H7 (cell line): ENCODE data around the gene GPR4. TPM values are rescaled to one million over a fixed set of nuclear protein-coding genes. Genes with fewer than 3 reads are reported as not detected.

Experiments used
- DNase-seq: peaks from one replicate; pipeline ENCODE4 v3.0.0; 2012
- H3K27me3 ChIP-seq: 2 replicates; pipeline ENCODE4 v1.6.0; 2011; ENCODE audit warnings: mild to moderate bottlenecking, low read length; ENCODE audit not compliant: control insufficient read depth, insufficient read depth
- H3K36me3 ChIP-seq: replicated peaks from 2 replicates; pipeline ENCODE4 v1.5.1; 2011; ENCODE audit warnings: low read length; ENCODE audit not compliant: control insufficient read depth, insufficient read depth
- H3K4me3 ChIP-seq: 2 replicates; pipeline ENCODE4 v1.5.1; 2011; ENCODE audit warnings: low read depth, mild to moderate bottlenecking, control low read depth, low read length, moderate library complexity; ENCODE audit not compliant: insufficient read depth
- total RNA-seq: library from RNA; depleted of rRNA; stranded (reverse); fragments of >200 nt; shearing (Covaris generic); gene quantifications from 2 replicates; pipeline ENCODE4 v1.2.3, GENCODE V29; 2014; rRNA removed

Gene GPR4
- total RNA-seq: 0.07 and 0.41 TPM in 2 replicates

- peak; percentile 97 for DNase-seq
- Histone ChIP-seq H3K4me3 (peak within 1 kb of the TSS; percentile 39), H3K27me3 (peaks cover 59% of the 10 kb centered on the region), H3K36me3 (no peaks in the 10 kb centered on the region)
These were observed at the start of gene GPR4 for GRCh38 chr19:45601524-45602374. Gene GPR4 (minus strand): TSS chr19:45602212. CDS start chr19:45591866, 10,346 bp downstream.

GRCh38 chr19:45650722-45651121 is 48.7 kb upstream of the GPR4 start:
- no peaks in the 10 kb centered on the region for H3K27me3 ChIP-seq

GRCh38 chr19:45646345-45646698 is 44.3 kb upstream of the GPR4 start:
- DNase-seq: no peak
- peak overlapping the region; percentile 7; the same call in 1 of the 2 replicates for H3K4me3 ChIP-seq
- no peaks in the 10 kb centered on the region for H3K36me3 ChIP-seq
- peaks cover 8% of the 10 kb centered on the region for H3K27me3 ChIP-seq

More at GRCh38 chr19:45650722-45651121, 48.7 kb upstream of the GPR4 start:
- no peak overlapping the region for H3K4me3 ChIP-seq
- H3K36me3 ChIP-seq: no peaks in the 10 kb centered on the region
- no peak for DNase-seq

- H3K36me3 ChIP-seq: no peaks in the 10 kb centered on the region
- H3K4me3 ChIP-seq: peak overlapping the region; percentile 41
- DNase-seq: peak; percentile 97
- peaks cover 8% of the 10 kb centered on the region for H3K27me3 ChIP-seq
These were observed 43.8 kb upstream of the GPR4 start for GRCh38 chr19:45645631-45646344.

- DNase-seq: no peak
- Histone ChIP-seq H3K27me3 (peaks cover 8% of the 10 kb centered on the region), H3K4me3 (peak overlapping the region; percentile 41), H3K36me3 (no peaks in the 10 kb centered on the region)
These were observed 43.1 kb upstream of the GPR4 start for GRCh38 chr19:45645068-45645630.

GRCh38 chr19:45643927-45644771 is 42.1 kb upstream of the GPR4 start:
- peaks cover 8% of the 10 kb centered on the region for H3K27me3 ChIP-seq
- no peaks in the 10 kb centered on the region for H3K36me3 ChIP-seq
- peak; percentile 56 for DNase-seq
- peak overlapping the region; percentile 56; the same call in 1 of the 2 replicates for H3K4me3 ChIP-seq

GRCh38 chr19:45643024-45643926 is 41.3 kb upstream of the GPR4 start:
- no peaks in the 10 kb centered on the region for H3K36me3 ChIP-seq
- DNase-seq: peak; percentile 95
- H3K4me3 ChIP-seq: peak overlapping the region; percentile 56
- peaks cover 8% of the 10 kb centered on the region for H3K27me3 ChIP-seq

GRCh38 chr19:45641274-45642105 is 39.5 kb upstream of the GPR4 start:
- Histone ChIP-seq H3K36me3 (no peaks in the 10 kb centered on the region), H3K27me3 (peaks cover 8% of the 10 kb centered on the region), H3K4me3 (peak overlapping the region; percentile 38)
- peak; percentile 93 for DNase-seq

- Histone ChIP-seq H3K36me3 (no peaks in the 10 kb centered on the region), H3K27me3 (peaks cover 8% of the 10 kb centered on the region), H3K4me3 (peak overlapping the region; percentile 38)
- DNase-seq: peak; percentile 78
These were observed 38.8 kb upstream of the GPR4 start for GRCh38 chr19:45640849-45641273.

GRCh38 chr19:45638930-45639729 is 37.1 kb upstream of the GPR4 start, which contains the start of gene EML2:
Gene EML2 (minus strand): TSS chr19:45639397. CDS start chr19:45639376, 21 bp downstream.
- no peaks in the 10 kb centered on the region for H3K36me3 ChIP-seq
- peak; percentile 95 for DNase-seq
- peak within 1 kb of the TSS; percentile 59 for H3K4me3 ChIP-seq

GRCh38 chr19:45637890-45638667 is 36.1 kb upstream of the GPR4 start:
- DNase-seq: peak; percentile 55
- Histone ChIP-seq H3K27me3 (peaks cover 1% of the 10 kb centered on the region; the same call in 1 of the 2 replicates), H3K4me3 (peak overlapping the region; percentile 59), H3K36me3 (no peaks in the 10 kb centered on the region)

More at GRCh38 chr19:45638930-45639729, 37.1 kb upstream of the GPR4 start, which contains the start of gene EML2:
- H3K27me3 ChIP-seq: peaks cover 3% of the 10 kb centered on the region; the same call in 1 of the 2 replicates
